GM12865 (cell line): ENCODE results near the gene APOC4.

ENCODE experiments used
- DNase-seq: peaks from one replicate; pipeline ENCODE4 v3.0.0; 2010; ENCODE audit warnings: low read depth
- H3K4me3 ChIP-seq: 2 replicates; pipeline ENCODE4 v1.5.1; 2011; ENCODE audit warnings: mild to moderate bottlenecking, low read depth, low read length, control low read depth
- TF ChIP-seq, protein P1 (sequence below): IDR thresholded peaks from 2 replicates; pipeline ENCODE4 v1.5.1; 2011; ENCODE audit warnings: low read length, control low read depth, low read depth, inconsistent platforms; ENCODE audit not compliant: insufficient read depth; ENCODE audit errors: missing control alignments

The APOC4 gene

DNA sequence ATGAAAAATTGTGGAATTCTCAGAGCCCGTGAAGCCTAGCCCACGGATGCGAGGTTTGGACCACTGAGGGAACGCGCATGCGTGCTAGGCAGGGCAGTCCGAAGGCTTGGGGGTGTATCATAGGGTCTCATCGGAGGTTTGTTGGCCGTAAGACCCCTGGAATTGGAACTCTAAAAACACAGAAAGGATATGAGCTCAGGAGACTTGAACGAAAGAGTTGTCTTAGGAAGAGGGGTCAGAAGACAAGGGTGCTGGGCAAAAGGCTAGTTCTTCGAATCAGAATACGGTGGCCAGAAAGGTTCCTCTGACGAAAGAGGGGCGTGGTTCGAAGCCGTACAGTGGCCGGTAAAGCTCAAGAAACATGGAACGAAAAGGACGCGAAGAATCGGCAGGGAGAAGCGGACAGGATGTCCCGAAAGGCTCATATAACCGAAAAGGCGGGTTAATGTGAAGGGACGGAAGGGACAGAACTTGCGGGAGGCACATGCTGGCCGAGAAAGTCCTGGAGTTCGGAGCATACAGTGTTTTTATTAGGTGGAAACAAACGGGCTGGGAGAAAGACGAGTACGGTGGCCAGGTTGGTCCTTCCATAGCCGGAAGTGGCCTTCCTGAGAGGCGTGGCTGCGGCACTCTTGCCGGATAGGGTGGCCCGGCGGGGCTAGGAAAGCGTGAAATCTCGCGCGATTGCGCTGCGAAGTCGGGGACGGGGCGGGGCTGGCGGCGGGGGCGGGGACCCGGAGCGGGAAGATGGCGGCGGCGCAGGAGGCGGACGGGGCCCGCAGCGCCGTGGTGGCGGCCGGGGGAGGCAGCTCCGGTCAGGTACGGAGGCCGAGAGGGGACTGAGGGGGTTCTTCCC lies 12.8 kb downstream of the APOC4 start, which contains the start of gene CLPTM1:
CLPTM1 (plus strand) TSS at position 732 of the 856 bp plus-strand sequence; CDS start at position 748, 16 bp downstream.
- TF ChIP-seq, protein P1, sequence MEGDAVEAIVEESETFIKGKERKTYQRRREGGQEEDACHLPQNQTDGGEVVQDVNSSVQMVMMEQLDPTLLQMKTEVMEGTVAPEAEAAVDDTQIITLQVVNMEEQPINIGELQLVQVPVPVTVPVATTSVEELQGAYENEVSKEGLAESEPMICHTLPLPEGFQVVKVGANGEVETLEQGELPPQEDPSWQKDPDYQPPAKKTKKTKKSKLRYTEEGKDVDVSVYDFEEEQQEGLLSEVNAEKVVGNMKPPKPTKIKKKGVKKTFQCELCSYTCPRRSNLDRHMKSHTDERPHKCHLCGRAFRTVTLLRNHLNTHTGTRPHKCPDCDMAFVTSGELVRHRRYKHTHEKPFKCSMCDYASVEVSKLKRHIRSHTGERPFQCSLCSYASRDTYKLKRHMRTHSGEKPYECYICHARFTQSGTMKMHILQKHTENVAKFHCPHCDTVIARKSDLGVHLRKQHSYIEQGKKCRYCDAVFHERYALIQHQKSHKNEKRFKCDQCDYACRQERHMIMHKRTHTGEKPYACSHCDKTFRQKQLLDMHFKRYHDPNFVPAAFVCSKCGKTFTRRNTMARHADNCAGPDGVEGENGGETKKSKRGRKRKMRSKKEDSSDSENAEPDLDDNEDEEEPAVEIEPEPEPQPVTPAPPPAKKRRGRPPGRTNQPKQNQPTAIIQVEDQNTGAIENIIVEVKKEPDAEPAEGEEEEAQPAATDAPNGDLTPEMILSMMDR = no peak
- H3K4me3 ChIP-seq = peak within 1 kb of the TSS; percentile 79
- DNase-seq = peak; percentile 98

DNA sequence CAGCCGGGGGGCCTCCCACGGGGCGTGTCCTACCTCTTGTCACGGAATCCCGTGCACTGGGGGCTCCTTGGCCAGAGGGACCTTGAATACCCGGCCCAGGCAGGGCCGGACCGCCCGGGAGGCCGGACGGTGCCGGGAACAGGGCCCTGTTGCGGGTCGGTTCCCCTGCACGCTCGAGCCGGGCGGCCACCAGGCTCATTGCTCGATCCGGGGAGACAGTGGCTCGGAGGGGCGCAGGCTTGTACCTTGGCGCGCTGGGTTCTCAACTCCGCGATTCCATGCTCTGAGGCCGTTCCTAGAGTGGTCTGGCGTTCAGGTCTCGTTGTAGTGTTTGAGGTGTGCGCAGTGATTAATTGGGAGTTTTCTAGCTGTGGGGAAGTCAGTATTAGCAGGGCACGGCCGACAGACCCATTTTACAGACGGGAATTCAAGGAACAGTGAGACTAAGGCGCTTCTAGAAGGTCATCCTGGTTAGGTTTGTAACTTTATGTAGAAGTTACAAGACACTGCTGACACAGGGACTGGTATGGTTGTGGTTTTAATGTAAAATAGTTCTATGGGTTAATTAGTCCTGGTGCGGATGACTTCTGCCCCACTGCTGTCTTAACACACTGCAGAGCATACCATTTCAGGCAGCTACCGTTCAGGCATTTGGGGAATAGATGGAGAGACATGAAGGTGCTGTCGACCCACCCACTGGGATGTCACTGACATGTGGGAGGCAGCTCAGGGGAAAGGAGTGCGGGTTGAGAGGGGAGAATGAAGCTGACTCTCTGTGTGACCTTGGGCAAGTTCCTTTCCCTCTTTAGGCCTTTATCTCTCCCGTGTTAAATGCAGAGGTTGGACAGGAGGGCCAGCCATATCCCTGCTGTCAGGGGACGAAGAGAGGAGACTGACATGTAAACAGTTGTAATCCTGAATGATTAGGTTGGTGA lies 13.7 kb downstream of the APOC4 start:
- DNase-seq = no peak
- TF ChIP-seq, protein P1 = no peak
- H3K4me3 ChIP-seq = peak overlapping the region; percentile 75

DNA sequence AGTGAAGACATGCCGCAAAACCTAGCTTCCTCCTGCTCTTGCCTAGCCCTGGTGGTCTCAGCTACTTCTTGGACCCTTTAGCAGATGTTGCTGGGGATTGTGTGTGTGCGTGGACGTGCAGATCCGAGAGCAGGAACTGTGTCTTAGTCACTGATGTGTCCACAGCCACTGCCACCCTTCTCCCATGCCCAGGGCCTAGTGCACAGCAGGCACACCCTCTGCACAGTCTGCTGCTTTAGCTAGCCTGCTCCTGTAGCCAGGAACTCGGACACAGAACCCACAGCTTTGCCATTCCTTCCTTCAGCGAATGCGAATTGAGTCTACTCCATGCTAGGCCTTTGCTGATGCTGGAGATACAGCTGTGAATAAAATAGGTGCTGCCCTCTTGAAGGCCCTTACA lies 15.5 kb downstream of the APOC4 start:
- H3K4me3 ChIP-seq = no peak overlapping the region
- no peak for DNase-seq
- TF ChIP-seq, protein P1 = no peak

DNA sequence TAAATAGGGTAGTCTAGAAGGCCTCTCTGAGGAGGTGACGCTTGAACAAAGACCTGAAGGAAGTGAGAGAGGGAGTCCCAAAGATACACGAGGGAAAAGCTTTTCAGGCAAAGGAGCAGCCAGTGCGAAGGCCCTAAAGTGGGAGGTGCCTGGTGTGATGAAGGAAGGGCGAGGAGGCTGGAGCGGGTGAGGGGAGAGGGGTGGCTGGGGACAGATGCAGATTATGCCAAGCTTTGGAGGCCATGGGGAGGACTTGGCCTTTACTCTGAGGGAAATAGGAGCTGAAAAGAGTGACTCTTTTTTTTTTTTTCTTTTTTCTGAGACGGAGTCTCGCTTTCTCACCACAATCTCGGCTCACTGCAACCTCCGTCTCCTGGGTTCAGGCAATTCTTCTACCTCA lies 16.1 kb downstream of the APOC4 start:
- TF ChIP-seq, protein P1 = no peak
- H3K4me3 ChIP-seq = no peak overlapping the region
- DNase-seq = no peak

DNA sequence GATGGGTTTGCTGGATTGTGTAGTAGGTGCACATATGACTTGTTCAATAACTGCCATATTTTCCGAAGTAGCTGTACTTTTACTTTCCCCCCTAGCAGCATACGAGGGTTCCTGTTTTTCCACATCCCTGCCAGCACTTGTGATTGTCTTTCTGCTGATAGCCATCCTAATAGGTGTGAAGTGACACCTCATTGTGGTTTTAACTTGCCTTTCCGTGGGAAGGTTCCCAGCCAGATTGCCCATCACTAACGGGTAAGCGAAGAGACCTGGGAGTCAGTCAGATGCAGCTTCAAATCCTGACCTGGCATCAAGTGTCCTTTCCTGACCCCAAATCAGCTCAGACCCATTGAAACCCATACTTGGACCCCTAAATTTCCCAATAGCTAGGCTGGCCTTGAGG lies 17.7 kb downstream of the APOC4 start:
- TF ChIP-seq, protein P1 = no peak
- no peak overlapping the region for H3K4me3 ChIP-seq
- no peak for DNase-seq

DNA sequence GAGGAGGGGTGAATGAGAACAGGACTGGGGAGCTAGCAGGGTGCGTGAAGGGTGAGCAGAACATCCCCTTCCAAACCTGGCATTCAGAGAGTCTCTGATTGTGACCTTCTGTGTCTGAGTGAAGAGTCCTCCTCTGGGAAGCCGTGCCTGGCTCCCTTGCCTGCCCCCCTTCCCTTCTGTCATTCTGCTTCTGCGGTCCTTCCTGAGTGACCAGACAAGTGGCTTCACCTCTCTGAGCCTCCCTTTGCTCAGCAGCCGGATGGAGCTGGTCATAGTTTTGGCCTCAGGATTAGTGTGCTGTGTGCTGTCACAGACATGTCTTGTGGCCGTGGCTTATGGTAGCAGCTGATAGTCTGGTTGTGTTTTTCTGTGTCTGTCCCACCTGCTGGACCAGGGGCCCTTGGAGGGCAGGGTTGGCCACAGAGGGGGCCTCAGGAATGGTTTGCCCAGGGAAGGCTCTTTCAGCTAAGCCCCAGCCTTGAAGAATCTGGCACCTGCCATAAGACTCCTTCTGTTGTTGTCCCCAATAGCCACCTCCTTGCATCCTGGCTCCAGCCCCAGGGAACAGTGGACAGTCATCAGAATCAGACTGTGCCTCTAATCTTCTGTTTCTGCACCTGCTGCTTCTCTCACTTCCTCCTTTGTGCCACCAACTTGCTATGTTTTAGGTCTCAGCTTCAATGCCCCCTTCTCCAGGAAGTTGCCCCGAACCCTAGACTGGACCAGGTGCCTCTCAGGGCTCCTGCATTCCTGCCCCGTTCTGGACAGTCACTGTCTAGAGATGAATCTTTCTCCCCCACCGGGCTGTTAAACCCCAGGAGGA lies 19.1 kb downstream of the APOC4 start:
- DNase-seq = peak; percentile 38
- H3K4me3 ChIP-seq = no peak overlapping the region
- TF ChIP-seq, protein P1 = no peak
